Stimulated activated CD4-positive, alpha-beta T cell treated with anti-CD3 and anti-CD28 coated beads, TNF-alpha, amount 100 ng/mL, for 1 hour (primary cell): ENCODE results near the gene DEF6.
A peak's percentile ranks its signal among the peaks of the same experiment; 100 is the strongest.

ENCODE experiments used
- DNase-seq, 3 donors: peaks; one replicate each; pipeline ENCODE4 v3.0.0-alpha.2; 2020; ENCODE audit warnings: low read depth in 3 of 3, low spot score in 1 of 3

DEF6 gene

GRCh38 chr6:35342258-35343091 lies 44.9 kb downstream of the DEF6 start, which contains the start of gene PPARD:
Gene PPARD (plus strand): TSS chr6:35342558. CDS start chr6:35411088, 68,530 bp downstream.
- peak; percentile 92 to 98 (median 93) for DNase-seq

DNA sequence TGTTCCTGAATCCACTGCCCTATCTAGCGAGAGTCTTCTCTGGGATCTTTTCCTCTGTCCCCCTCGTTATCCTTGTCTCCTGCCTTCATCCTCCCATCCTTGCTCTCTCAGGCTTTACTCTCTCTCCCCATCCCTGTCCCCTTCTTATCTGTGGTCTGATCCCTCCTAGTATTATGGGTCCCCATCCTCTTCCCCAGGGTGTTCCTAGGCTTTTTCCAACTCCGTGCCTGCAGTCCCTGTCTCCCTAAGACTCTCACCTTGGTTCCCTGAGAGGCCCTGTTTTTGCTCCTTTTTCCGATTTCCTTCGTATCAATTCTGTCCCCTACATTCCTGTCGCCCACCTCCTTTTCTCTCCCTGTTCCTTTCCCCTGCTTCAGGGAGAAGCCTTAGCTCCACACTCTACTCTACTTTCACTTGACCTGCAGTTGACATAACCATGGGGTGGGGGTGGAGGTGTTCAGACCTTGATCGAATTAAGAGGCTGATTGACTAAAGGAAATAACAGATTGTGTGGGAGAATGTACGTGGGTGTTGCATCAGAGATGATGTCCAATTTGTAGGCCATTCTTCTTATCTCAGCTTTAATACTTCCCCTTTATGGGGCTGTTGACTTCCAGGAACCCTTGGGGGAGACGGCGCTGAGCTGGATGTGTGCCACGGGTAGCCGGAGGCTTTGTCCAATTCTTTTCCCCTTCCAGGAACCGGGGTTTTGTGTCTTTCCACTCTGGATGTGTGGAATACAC lies 45.6 kb downstream of the DEF6 start:
- DNase-seq: no peak

GRCh38 chr6:35343835-35344550 lies 46.4 kb downstream of the DEF6 start:
- no peak for DNase-seq

DNA sequence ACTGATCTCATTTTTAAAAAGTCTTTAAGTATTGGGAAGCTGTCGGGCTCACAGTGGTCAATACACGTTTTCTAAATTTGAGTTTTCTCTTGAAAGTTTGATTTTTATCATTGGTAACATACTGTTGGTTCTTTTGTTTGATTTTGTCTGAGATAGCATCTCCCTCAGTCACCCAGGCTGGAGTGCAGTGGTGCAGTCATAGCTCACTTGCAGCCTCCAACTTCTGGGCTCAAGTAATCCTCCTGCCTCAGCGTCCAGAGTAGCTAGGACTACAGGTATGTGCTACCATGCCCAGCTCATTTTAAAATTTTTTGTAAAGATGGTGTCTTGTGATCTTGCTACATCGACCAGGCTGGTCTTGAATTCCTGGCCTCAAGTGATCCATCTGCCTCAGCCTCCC lies 53.8 kb downstream of the DEF6 start:
- no peak for DNase-seq

DNA sequence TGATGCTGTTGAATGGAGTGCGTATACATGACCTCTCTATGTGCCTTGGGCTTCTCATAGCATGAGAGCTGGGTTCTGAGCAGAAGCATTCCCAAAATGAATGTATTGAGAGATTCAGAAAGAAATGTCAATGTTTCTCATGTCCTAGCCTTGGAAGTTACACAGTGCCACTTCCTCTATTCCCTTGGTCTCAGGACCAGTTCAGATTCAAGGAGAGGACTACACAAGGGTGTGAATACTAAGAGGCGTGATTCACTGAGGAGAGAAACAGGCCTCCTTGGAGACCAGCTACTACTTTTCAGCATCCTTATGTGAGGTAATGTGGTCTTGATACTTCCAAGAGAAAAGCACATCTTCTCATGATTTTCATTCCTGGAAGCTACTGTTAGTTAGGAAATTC lies 55.1 kb downstream of the DEF6 start:
- DNase-seq: no peak

- no peak for DNase-seq
Observed at GRCh38 chr6:35354361-35355135, 56.9 kb downstream of the DEF6 start.

DNA sequence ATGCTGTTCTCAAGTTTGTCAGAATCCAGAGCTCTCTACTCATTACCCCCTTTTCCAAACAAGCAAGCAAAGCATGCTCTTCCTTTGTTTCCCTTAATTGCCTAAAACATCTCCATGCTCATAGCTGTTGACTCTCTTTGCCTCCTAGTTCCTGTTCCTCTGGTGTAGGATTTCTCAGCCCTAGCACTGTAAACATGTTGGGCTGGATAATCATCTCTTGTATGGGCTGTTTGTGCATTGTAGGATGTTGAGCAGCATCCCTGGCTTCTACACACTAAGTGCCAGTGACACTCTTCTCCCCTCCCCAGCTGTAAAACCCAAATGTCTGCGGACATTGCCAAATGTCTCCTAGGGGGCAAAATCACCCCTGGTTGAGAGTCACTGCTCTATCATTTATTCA lies 58.8 kb downstream of the DEF6 start:
- no peak for DNase-seq

DNA sequence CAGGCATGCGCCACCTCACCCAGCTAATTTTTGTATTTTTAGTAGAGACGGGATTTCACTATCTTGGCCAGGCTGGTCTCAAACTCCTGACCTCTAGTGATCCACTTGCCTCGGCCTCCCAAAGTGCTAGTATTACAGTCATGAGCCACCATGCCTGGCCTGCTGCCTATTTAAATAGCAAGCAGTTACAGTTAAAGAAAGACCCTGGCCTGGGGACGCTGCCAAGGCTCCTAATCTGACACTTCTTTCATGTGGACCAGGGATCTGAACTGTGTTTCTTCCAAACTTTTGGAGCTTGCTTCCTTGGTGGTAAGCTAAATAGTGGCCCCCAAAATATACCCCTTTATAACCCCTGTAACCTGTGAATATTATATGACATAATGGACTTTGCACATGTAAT lies 60.1 kb downstream of the DEF6 start:
- no peak for DNase-seq

DNA sequence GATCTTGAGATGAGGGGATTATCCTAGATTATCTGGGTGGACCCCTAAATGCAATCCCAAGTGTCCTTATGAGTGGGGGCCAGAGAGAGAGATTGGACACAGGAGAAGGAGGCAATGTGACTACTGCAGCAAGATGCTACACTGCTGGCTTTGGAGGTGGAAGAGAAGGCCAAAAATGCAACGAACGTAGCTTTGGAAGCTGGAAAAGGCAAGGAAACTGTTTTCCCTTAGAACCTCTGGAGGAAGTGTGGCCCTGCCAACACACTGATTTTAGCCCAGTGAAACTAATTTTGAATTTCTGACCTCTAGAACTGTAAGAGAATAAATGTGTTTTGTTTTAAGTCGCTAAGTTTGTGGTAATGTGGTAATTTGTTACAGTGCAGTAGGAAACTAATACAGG lies 60.5 kb downstream of the DEF6 start:
- no peak for DNase-seq

DNA sequence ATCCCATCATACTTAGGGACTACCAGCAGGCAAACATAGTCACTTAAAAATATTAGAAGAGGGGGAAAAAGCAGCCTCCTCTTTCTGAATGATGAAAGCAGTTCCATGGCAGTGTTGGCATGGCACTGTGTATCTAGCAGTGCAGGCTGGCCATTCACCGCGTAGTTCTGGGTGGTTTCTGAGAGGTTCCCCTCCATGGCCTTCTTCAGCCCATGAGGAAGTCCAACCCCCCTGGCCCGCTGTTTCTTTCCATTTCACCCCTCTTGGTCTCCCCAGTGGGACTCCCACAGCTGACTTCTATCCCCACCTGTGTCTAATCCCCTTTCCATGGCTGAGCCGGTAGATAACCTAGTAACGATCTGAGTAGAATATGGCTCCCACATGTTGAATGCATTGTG lies 61.7 kb downstream of the DEF6 start:
- no peak for DNase-seq

GRCh38 chr6:35359744-35360348 lies 62.2 kb downstream of the DEF6 start:
- no peak for DNase-seq

DNA sequence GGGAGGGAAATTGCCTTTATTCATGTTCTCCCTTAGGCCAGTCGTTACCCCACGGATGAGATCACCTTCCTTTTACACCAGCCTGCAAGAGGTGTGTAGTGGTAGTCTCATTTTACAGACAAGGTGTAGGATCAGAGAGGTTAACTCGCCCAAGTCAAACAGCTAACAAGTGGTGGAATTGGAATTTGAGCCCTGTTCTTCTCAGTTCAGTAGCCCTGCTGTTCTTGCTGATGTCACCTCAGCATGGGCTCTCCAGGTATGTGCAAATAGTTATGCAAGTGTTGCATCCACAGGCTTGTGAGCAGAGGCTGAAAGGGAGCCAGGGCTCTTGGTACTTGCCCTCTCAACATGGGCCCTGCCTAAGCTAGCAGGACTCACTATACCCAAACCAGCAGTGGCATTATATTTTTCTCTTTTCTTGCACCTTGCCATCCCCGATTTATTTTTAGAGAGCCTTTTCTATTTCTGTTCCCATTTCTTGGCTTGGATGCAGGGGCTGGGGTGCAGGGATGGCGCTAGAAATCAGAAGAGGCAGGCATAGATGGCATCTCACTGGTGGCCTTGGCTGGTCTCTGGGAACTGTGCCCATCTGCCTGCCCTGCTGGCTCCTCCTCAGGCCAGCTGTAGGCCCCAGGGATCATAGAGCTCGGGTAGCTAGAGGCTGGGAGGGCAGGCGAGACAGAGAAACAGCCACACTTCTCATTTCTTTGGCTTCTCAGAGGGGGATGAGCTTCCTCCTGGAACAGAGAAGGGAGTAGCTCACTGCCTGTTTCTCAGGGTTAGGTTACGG lies 62.9 kb downstream of the DEF6 start:
- DNase-seq: no peak

- no peak for DNase-seq
Observed at GRCh38 chr6:35362200-35362599, 64.6 kb downstream of the DEF6 start.

DNA sequence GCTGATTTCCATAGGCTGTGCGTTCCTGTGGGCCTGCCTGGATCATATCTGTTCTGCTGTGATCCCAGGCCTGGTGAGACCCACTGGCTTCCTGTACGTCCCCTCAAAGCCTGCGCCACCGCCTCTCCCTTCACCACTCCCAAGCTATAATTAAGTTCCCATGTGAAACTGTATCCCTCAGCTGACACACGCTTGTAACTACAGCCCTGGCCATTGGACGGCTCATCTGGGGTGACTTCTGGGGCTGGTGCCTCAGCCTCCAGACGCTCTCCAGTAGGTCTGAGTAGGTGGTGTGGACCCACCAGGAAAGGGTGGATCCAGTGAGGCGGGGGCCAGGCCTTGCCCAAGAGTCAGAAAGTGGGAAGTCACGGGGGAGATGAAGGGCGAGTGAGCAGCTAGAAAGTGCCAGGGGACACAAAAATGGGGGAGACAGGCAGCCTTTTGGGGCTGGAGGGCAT lies 65.7 kb downstream of the DEF6 start:
- DNase-seq: no peak

DNA sequence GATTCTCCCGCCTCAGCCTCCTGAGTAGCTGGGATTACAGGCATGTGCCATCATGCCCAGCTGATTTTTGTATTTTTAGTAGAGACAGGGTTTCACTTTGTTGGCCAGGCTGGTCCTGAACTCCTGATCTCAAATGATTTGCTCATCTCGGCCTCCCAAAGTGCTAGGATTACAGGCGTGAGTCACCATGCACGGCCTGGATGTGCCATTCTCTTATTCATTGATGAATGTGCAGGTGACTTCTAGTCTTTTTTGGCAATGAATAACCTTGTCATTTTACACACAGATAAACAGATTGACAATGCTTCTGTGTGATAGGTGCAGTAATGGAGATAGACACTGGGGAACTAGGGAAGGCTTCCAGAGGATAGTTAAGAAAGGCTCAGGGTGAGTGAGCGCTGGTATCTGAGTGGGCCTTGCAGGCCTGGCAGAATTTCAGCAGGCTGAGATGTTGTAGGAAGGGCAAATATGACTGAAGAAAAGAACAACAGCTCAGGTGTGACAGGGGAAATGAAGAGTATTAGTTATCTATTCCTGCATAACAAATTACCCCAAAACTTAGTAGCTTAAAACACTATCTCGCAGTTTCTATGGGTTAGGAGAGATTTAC lies 68.1 kb downstream of the DEF6 start:
- no peak for DNase-seq

DNA sequence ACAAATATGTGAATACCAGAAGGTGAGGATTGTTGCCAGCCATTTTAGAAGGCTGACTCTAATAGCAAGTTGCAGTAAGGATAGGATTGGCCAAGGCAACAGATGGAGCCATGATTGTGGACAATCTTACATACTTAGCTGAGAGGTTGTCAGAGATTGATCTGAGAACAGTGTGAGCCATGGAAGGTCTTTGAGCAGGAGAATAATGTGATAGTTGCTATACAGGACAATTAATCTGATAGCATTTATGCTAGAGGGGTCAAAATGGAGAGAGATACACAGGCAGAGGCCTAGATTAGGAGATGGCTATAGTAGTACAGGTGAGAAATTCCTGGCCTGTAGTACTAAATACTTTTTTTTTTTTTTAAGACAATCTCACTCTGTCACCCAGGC lies 68.6 kb downstream of the DEF6 start:
- no peak for DNase-seq

GRCh38 chr6:35367646-35368037 lies 70.0 kb downstream of the DEF6 start:
- no peak for DNase-seq

GRCh38 chr6:35368038-35368887 lies 70.6 kb downstream of the DEF6 start:
- DNase-seq: no peak
